GM12878 (cell line): ENCODE results near the gene LPCAT3. TPM values are rescaled to one million over a fixed set of nuclear protein-coding genes. Genes with fewer than 3 reads are reported as not detected.

Experiments used
- ATAC-seq: fragments of 200-7000 bp; cut with Tn5 transposase; 3 replicates; pipeline ENCODE4 v1.9.1; 2020; ENCODE audit warnings: mild to moderate bottlenecking, moderate library complexity
- BruUV-seq: library from RNA; stranded (reverse); fragments of 400-500 nt; replicated peaks from 2 replicates; lab custom pipeline; 2021; lab: Mats Ljungman, UMichigan
- CTCF ChIA-PET: fragments of 300-600 bp; sonication (Branson Sonifier 250); formaldehyde crosslinking; extraction: SDS; loops from one replicate; lab custom pipeline; 2021; ENCODE audit warnings: inconsistent platforms; lab: Yijun Ruan, JAX
- POLR2A ChIA-PET: fragments of 350-600 bp; formaldehyde crosslinking; extraction: SDS; loops from one replicate; lab custom pipeline; 2021; ENCODE audit warnings: inconsistent platforms; lab: Charles Lee
- RAD21 ChIA-PET: fragments of 300-600 bp; sonication (Branson Sonifier 250); formaldehyde crosslinking; loops from one replicate; lab custom pipeline; 2023; ENCODE audit warnings: antibody characterized with exemption; ENCODE audit not compliant: unreplicated experiment; lab: Charles Lee
- SMC1A ChIA-PET: fragments of 300-600 bp; sonication (Branson Sonifier 250); formaldehyde crosslinking; loops from one replicate; lab custom pipeline; 2023; ENCODE audit not compliant: unreplicated experiment, uncharacterized antibody; lab: Charles Lee
- DNase-seq: peaks from one replicate; pipeline ENCODE4 v3.0.0-alpha.2; 2011; ENCODE audit warnings: low read depth, low spot score
- FAIRE-seq: peaks from 3 replicates; lab custom pipeline; 2011; peaks lifted over from hg19 to GRCh38; lab: Jason Lieb, UNC
- H2AFZ ChIP-seq: 2 replicates; pipeline ENCODE4 v1.6.0; 2011; ENCODE audit warnings: low read depth, low read length, control low read depth; ENCODE audit not compliant: control insufficient read depth
- H3K27ac ChIP-seq: 2 replicates; pipeline ENCODE4 v1.5.1; 2011; ENCODE audit warnings: control low read depth; ENCODE audit not compliant: control insufficient read depth, insufficient read depth
- H3K27me3 ChIP-seq, 2 experiments: replicated peaks in 1 of 2; 2 replicates each; pipeline versions ENCODE4 v1.6.0 to v1.6.1; 2011; ENCODE audit warnings: low read length in 1 of 2; ENCODE audit not compliant: control insufficient read depth in 2 of 2, insufficient read depth in 2 of 2
- H3K36me3 ChIP-seq, 2 experiments: 2 replicates each; pipeline ENCODE4 v1.5.1; 2011; ENCODE audit warnings: low read length in 1 of 2; ENCODE audit not compliant: control insufficient read depth in 2 of 2, insufficient read depth in 2 of 2
- H3K4me1 ChIP-seq: 2 replicates; pipeline ENCODE4 v1.6.1; 2011; ENCODE audit warnings: mild to moderate bottlenecking, low read length, moderate library complexity, mixed read lengths; ENCODE audit not compliant: control insufficient read depth, insufficient read depth
- H3K4me2 ChIP-seq: 2 replicates; pipeline ENCODE4 v1.6.0; 2011; ENCODE audit warnings: control low read depth; ENCODE audit not compliant: control insufficient read depth, insufficient read depth
- H3K4me3 ChIP-seq: fragments of 200-600 bp; sonication (generic); 2 replicates; pipeline ENCODE4 v1.5.1; 2016
- H3K79me2 ChIP-seq: 2 replicates; pipeline ENCODE4 v1.6.0; 2011; ENCODE audit warnings: low read length; ENCODE audit not compliant: control insufficient read depth, insufficient read depth
- H3K9ac ChIP-seq: 2 replicates; pipeline ENCODE4 v1.8.0; 2011; ENCODE audit warnings: low read length, control low read depth, mixed read lengths; ENCODE audit not compliant: control insufficient read depth, insufficient read depth
- H3K9me3 ChIP-seq: replicated peaks from 3 replicates; pipeline ENCODE4 v1.5.1; 2011; ENCODE audit warnings: mild to moderate bottlenecking, low read length; ENCODE audit not compliant: control insufficient read depth, insufficient read depth
- H4K20me1 ChIP-seq: 2 replicates; pipeline ENCODE4 v1.6.0; 2011; ENCODE audit not compliant: control insufficient read depth, insufficient read depth
- EGR1 ChIP-seq, 2 experiments: IDR thresholded peaks; 1 replicate in 1 of 2; 2 replicates in 1 of 2; pipeline ENCODE4 v1.6.1; 2011 to 2012; ENCODE audit warnings: low read depth in 2 of 2, low read length in 2 of 2, borderline replicate concordance in 1 of 2, mild to moderate bottlenecking in 1 of 2, moderate library complexity in 1 of 2
- EP300 ChIP-seq, 2 experiments: fragments of 150-350 bp in 1 of 2; IDR thresholded peaks; 2 replicates each; pipeline ENCODE4 v1.6.1; 2011 to 2012; ENCODE audit warnings: low read depth in 2 of 2, low read length in 2 of 2, borderline replicate concordance in 1 of 2, improper control_type of control experiment in 1 of 2, inconsistent platforms in 1 of 2; ENCODE audit not compliant: control insufficient read depth in 1 of 2
- FOXK2 ChIP-seq: fragments of 450-650 bp; IDR thresholded peaks from 2 replicates; pipeline ENCODE4 v1.6.1; 2017; ENCODE audit warnings: mild to moderate bottlenecking, moderate library complexity
- FOXM1 ChIP-seq: IDR thresholded peaks from 2 replicates; pipeline ENCODE4 v1.6.1; 2012; ENCODE audit warnings: low read depth, mild to moderate bottlenecking, inconsistent platforms, low read length, moderate library complexity
- NR2C2 ChIP-seq: IDR thresholded peaks from 2 replicates; pipeline ENCODE4 v1.6.1; 2011; ENCODE audit warnings: borderline replicate concordance, low read depth; ENCODE audit not compliant: control insufficient read depth, insufficient read length
- PAX8 ChIP-seq: fragments of 450-650 bp; IDR thresholded peaks from 2 replicates; pipeline ENCODE4 v1.6.1; 2017; ENCODE audit warnings: mild to moderate bottlenecking, moderate library complexity
- PML ChIP-seq: IDR thresholded peaks from 2 replicates; pipeline ENCODE4 v1.6.1; 2012; ENCODE audit warnings: low read length, inconsistent platforms
- RBBP5 ChIP-seq: fragments of 200-600 bp; sonication (generic); conservative IDR thresholded peaks from 2 replicates; pipeline ENCODE4 v1.6.1; 2016
- SMAD5 ChIP-seq: IDR thresholded peaks from 2 replicates; pipeline ENCODE4 v1.6.1; 2016; ENCODE audit warnings: antibody characterized with exemption, low read depth
- STAT3 ChIP-seq: IDR thresholded peaks from 2 replicates; pipeline ENCODE4 v1.6.1; 2011; ENCODE audit warnings: low read depth, low read length, improper control_type of control experiment
- SUPT20H ChIP-seq: IDR thresholded peaks from 2 replicates; pipeline ENCODE4 v1.6.1; 2011; ENCODE audit warnings: low read depth, mild to moderate bottlenecking, low read length, moderate library complexity, borderline replicate concordance; ENCODE audit not compliant: control insufficient read depth
- TBL1XR1 ChIP-seq: IDR thresholded peaks from 2 replicates; pipeline ENCODE4 v1.6.1; 2012; ENCODE audit warnings: low read depth, low read length, improper control_type of control experiment
- WGBS: methylation state at CpG from one replicate; pipeline ENCODE4 v1.1.6; 2016; ENCODE audit warnings: low lambda C conversion rate; ENCODE audit not compliant: insufficient replicate concordance, insufficient coverage; ENCODE audit errors: missing lambda C conversion rate; 5-methylcytosine and 5-hydroxymethylcytosine counted together
- in situ Hi-C: fragments of 300-500 bp; cut with MboI; formaldehyde crosslinking; loops from 9 replicates; pipeline ENCODE4 v1.14.3; 2018; ENCODE audit warnings: mixed read lengths
- intact Hi-C: fragments of 100-400 bp; cut with micrococcal nuclease; formaldehyde crosslinking; loops from one replicate; pipeline ENCODE4 v1.14.2; 2022; ENCODE audit not compliant: unreplicated experiment
- polyA plus RNA-seq, 11 experiments: library from polyadenylated mRNA; depleted of rRNA in 4 of 11; unstranded in 6 of 11; stranded (reverse) in 5 of 11; fragments of >200 nt; fragmentation: Nextera tagmentation in 4 of 11; fragmentation: Illumina TruSeq in 1 of 11; extraction: Ambion mirVana in 4 of 11; extraction: Trizol in 1 of 11; gene quantifications; 1 replicate in 1 of 11; 2 replicates in 10 of 11; pipeline versions ENCODE4 v1.2.1 to v1.2.3, GENCODE V29; 2011 to 2016; ENCODE audit warnings: inconsistent platforms in 2 of 11, missing spikeins in 2 of 11, low read depth in 1 of 11
- total RNA-seq, 4 experiments: library from RNA; depleted of rRNA in 3 of 4; stranded (reverse); fragments of >200 nt in 3 of 4; fragmentation: Illumina TruSeq in 1 of 4; extraction: Trizol in 1 of 4; gene quantifications; 2 replicates each; pipeline versions ENCODE4 v1.2.1 to v1.2.3, GENCODE V29; 2013 to 2021
- TF ChIP-seq, protein P1 (sequence below): fragments of 450-650 bp; IDR thresholded peaks from 2 replicates; pipeline ENCODE4 v1.6.1; 2016; ENCODE audit warnings: mild to moderate bottlenecking
- TF ChIP-seq, protein P2 (sequence below): fragments of 450-650 bp; IDR thresholded peaks from 2 replicates; pipeline ENCODE4 v1.6.1; 2018; ENCODE audit warnings: borderline replicate concordance, mild to moderate bottlenecking; ENCODE audit not compliant: partially characterized antibody
- TF ChIP-seq, protein P3 (sequence below): fragments of 450-650 bp; IDR thresholded peaks from 2 replicates; pipeline ENCODE4 v1.6.1; 2017; ENCODE audit warnings: mild to moderate bottlenecking

The LPCAT3 gene
- total and polyA plus RNA-seq, 10 of the 15 experiments (the other 5 are each of a cell fraction or from before 2014, with no cell fraction given) = 2.6 to 48.3 (median 23.0) TPM

- ATAC-seq (peak; percentile 69), DNase-seq (peak; percentile 85), FAIRE-seq (peak; percentile 35)
- intact Hi-C loops (loop anchor here (1.0 to 2.0 kb wide), 6 partner anchors 16 to 164 kb away; partner anchors contain the start of genes C1R, C1RL, EMG1 and LPCAT3), in situ Hi-C loops (no loop called here)
- RAD21 ChIA-PET = interaction anchor here (0.6 to 7.0 kb wide), 19 partner anchors 8 to 177 kb away, joined by 3 to 426 read pairs (median 8); partner anchors contain the start of genes ATN1, C1RL, CDCA3 and LPCAT3
- H2AFZ ChIP-seq = peak overlapping the region; percentile 32; the same call in 1 of the 2 replicates
- no peaks in the 10 kb centered on the region for H4K20me1 ChIP-seq
- POLR2A ChIA-PET = interaction anchor here (0.6 to 17.8 kb wide), 18 partner anchors 8 to 192 kb away, joined by 3 to 524 read pairs (median 4); partner anchors contain the start of genes C1RL, CDCA3, LPCAT3 and LRRC23
- no peaks in the 10 kb centered on the region for H3K27me3 ChIP-seq
- BruUV-seq = no TSS peak
- H3K4me3 ChIP-seq = peak overlapping the region; percentile 78
- peak overlapping the region; percentile 90 for H3K9ac ChIP-seq
- H3K27ac ChIP-seq = peak overlapping the region; percentile 91
- under 1% methylated on average over 46 of the region's 48 CpGs for WGBS
- H3K4me2 ChIP-seq = peak overlapping the region; percentile 70
- peaks cover 2 to 8% of the 10 kb centered on the region in 2 experiments; a peak in 2 of 4 replicates for H3K36me3 ChIP-seq
- SMC1A ChIA-PET = interaction anchor here (0.8 to 11.6 kb wide), 20 partner anchors 8 to 167 kb away, joined by 3 to 395 read pairs (median 5); partner anchors contain the start of genes C1RL, ENO2, LPCAT3 and SPSB2
- no peaks in the 10 kb centered on the region for H3K9me3 ChIP-seq
- CTCF ChIA-PET = interaction anchor here (0.9 to 11.6 kb wide), 23 partner anchors 8 to 200 kb away, joined by 3 to 645 read pairs (median 5); partner anchors contain the start of genes C1R, C1RL and LPCAT3
- H3K4me1 ChIP-seq = peaks cover 36% of the 10 kb centered on the region
- H3K79me2 ChIP-seq = peaks cover 31% of the 10 kb centered on the region
- TF ChIP-seq STAT3 (no peak), PML (no peak), EP300 (IDR thresholded peaks at IDR 0.05; ENCODE audit: borderline replicate concordance in 1 of 2, control insufficient read depth in 1 of 2, low read depth in 2 of 2, low read length in 2 of 2) (no peak), PAX8 (no peak), FOXK2 (no peak), SMAD5 (no peak), TBL1XR1 (0 out of 2 replicates have a peak, but pooled peaks have one; percentile 71), FOXM1 (no peak), NR2C2 (no peak), RBBP5 (no peak), EGR1 (IDR thresholded peaks at IDR 0.05; ENCODE audit: borderline replicate concordance in 1 of 2, low read depth in 2 of 2, low read length in 2 of 2) (no peak), SUPT20H (no peak)
- TF ChIP-seq, protein P1, sequence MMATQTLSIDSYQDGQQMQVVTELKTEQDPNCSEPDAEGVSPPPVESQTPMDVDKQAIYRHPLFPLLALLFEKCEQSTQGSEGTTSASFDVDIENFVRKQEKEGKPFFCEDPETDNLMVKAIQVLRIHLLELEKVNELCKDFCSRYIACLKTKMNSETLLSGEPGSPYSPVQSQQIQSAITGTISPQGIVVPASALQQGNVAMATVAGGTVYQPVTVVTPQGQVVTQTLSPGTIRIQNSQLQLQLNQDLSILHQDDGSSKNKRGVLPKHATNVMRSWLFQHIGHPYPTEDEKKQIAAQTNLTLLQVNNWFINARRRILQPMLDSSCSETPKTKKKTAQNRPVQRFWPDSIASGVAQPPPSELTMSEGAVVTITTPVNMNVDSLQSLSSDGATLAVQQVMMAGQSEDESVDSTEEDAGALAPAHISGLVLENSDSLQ = no peak
- TF ChIP-seq, protein P2, sequence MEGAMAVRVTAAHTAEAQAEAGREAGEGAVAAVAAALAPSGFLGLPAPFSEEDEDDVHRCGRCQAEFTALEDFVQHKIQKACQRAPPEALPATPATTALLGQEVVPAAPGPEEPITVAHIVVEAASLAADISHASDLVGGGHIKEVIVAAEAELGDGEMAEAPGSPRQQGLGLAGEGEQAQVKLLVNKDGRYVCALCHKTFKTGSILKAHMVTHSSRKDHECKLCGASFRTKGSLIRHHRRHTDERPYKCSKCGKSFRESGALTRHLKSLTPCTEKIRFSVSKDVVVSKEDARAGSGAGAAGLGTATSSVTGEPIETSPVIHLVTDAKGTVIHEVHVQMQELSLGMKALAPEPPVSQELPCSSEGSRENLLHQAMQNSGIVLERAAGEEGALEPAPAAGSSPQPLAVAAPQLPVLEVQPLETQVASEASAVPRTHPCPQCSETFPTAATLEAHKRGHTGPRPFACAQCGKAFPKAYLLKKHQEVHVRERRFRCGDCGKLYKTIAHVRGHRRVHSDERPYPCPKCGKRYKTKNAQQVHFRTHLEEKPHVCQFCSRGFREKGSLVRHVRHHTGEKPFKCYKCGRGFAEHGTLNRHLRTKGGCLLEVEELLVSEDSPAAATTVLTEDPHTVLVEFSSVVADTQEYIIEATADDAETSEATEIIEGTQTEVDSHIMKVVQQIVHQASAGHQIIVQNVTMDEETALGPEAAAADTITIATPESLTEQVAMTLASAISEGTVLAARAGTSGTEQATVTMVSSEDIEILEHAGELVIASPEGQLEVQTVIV = no peak
- TF ChIP-seq, protein P3, sequence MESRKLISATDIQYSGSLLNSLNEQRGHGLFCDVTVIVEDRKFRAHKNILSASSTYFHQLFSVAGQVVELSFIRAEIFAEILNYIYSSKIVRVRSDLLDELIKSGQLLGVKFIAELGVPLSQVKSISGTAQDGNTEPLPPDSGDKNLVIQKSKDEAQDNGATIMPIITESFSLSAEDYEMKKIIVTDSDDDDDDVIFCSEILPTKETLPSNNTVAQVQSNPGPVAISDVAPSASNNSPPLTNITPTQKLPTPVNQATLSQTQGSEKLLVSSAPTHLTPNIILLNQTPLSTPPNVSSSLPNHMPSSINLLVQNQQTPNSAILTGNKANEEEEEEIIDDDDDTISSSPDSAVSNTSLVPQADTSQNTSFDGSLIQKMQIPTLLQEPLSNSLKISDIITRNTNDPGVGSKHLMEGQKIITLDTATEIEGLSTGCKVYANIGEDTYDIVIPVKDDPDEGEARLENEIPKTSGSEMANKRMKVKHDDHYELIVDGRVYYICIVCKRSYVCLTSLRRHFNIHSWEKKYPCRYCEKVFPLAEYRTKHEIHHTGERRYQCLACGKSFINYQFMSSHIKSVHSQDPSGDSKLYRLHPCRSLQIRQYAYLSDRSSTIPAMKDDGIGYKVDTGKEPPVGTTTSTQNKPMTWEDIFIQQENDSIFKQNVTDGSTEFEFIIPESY = no peak
These were observed 73.7 kb downstream of the LPCAT3 start for GRCh38 chr12:6944381-6945186.
